ENCODE results near the gene MBOAT1.
A peak's percentile ranks its signal among the peaks of the same experiment; 100 is the strongest.
"Not testable (repeated sequence)": the region's sequence is repeated elsewhere in the genome, so short reads cannot be mapped to it uniquely, and the experiment has no call there.

MBOAT1 gene, protein sequence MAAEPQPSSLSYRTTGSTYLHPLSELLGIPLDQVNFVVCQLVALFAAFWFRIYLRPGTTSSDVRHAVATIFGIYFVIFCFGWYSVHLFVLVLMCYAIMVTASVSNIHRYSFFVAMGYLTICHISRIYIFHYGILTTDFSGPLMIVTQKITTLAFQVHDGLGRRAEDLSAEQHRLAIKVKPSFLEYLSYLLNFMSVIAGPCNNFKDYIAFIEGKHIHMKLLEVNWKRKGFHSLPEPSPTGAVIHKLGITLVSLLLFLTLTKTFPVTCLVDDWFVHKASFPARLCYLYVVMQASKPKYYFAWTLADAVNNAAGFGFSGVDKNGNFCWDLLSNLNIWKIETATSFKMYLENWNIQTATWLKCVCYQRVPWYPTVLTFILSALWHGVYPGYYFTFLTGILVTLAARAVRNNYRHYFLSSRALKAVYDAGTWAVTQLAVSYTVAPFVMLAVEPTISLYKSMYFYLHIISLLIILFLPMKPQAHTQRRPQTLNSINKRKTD

DNA sequence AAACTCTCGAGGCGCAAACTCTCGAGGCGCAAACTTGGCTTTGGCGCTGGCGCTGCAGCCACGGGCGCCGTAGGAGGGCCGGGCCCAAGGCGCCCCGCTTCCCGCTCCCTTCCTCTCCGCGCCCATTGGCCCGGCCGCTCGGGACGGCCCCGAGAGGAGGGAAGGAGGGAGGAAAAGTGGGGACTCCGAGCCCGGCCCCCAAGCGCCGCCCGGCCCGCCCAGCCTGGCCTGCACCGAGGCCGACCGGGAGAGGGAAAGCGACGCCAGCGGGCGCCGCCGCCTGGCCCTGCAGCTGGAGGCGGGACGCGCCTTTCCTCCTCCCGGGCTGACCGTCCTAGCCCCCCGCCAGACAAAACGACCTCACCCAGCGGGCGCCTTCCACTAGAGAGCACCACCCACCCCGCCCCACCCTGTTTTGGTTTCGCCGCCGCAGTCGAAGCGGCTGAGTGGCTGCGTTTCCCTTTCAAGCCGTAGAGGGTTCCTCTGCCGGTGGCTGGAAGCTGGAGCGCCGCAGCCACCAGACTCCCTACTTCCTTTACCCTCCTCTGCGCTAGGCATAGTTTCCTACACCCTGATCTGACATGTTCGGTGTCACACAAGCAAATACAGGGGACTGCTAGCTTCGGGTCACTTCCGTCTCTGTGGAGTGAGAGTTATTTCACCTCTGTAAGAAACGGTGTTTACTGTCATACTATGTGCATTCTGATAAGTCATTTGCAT is at the start of gene MBOAT1:
Gene MBOAT1 (minus strand): TSS at position 78 of the 720 bp plus-strand sequence. CDS start 235 bp downstream, outside the sequence.
- Histone ChIP-seq H3K4me3 (ENCODE audit: low read length) (peak within 1 kb of the TSS; percentile 64), H3K36me3 (ENCODE audit: control insufficient read depth, low read depth, low read length) (no peaks in the 10 kb centered on the region), H3K9ac (ENCODE audit: low read length) (peak within 1 kb of the TSS; percentile 62), H3K27me3 (ENCODE audit: control insufficient read depth, insufficient read depth, low read length) (peaks cover 18% of the 10 kb centered on the region), H3K27ac (ENCODE audit: low read length) (no peak within 1 kb of the TSS), H3K4me1 (ENCODE audit: control insufficient read depth, low read depth, low read length) (peaks cover 14% of the 10 kb centered on the region), H3K9me3 (ENCODE audit: control insufficient read depth, low read depth, low read length) (no peaks in the 10 kb centered on the region)

DNA sequence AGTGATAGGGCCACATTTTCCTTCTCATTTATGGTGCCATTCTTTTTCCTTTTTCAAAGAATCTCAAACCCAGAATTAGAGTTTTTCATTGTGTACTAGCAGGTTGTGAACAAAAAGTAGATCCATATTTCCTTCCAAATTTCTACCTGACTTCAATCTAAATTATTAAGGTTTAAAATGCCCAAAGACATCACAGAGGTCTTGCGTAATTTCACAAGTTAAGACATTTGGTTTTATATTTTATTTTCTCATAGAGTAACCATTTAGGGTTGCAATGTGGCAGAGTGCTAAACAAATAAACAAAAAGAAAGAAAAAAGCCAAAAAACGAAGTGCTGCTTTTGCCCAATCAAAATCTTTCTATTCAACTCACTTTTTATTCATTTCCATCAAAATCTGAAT is 49.4 kb upstream of the MBOAT1 start:
- H3K9ac ChIP-seq (ENCODE audit: low read length) = no peak overlapping the region
- no peak overlapping the region for H3K4me3 ChIP-seq (ENCODE audit: low read length)
- H3K27me3 ChIP-seq (ENCODE audit: control insufficient read depth, insufficient read depth, low read length) = no peaks in the 10 kb centered on the region
- H3K9me3 ChIP-seq (ENCODE audit: control insufficient read depth, low read depth, low read length) = no peaks in the 10 kb centered on the region
- H3K27ac ChIP-seq (ENCODE audit: low read length) = no peak overlapping the region
- H3K36me3 ChIP-seq (ENCODE audit: control insufficient read depth, low read depth, low read length) = no peaks in the 10 kb centered on the region
- H3K4me1 ChIP-seq (ENCODE audit: control insufficient read depth, low read depth, low read length) = no peaks in the 10 kb centered on the region

GRCh38 chr6:20260360-20260759 is 48.1 kb upstream of the MBOAT1 start:
- Histone ChIP-seq H3K4me3 (ENCODE audit: low read length) (no peak overlapping the region), H3K27ac (ENCODE audit: low read length) (no peak overlapping the region), H3K4me1 (ENCODE audit: control insufficient read depth, low read depth, low read length) (no peaks in the 10 kb centered on the region), H3K27me3 (ENCODE audit: control insufficient read depth, insufficient read depth, low read length) (no peaks in the 10 kb centered on the region), H3K36me3 (ENCODE audit: control insufficient read depth, low read depth, low read length) (no peaks in the 10 kb centered on the region), H3K9me3 (ENCODE audit: control insufficient read depth, low read depth, low read length) (no peaks in the 10 kb centered on the region), H3K9ac (ENCODE audit: low read length) (no peak overlapping the region)

DNA sequence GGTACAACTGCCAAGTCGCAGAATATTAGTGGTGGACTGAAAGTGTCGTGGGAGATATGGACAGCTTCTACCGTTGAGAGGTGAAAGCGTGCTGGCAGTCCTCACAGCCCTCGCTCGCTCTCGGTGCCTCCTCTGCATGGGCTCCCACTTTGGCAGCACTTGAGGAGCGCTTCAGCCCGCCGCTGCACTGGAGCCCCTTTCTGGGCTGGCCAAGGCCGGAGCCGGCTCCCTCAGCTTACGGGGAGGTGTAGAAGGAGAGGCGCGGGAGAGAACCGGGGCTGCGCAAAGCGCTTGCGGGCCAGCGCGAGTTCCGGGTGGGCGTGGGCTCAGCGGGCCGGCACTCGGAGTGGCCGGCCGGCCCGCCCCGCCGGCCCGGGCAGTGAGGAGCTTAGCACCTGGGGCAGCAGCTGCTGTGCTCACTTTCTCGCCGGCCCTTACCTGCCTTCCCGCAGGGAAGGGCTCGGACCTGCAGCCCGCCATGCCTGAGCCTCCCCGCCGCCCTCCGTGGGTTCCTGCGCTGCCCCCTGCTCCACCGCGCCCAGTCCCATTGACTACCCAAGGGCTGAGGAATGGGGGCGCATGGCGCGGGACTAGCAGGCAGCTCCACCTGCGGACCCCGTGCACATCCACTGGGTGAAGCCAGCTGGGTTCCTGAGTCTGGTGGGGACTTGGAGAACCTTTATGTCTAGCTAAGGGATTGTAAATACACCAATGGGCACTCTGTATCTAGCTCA is 47.2 kb upstream of the MBOAT1 start:
- Histone ChIP-seq H3K36me3 (ENCODE audit: control insufficient read depth, low read depth, low read length) (no peaks in the 10 kb centered on the region), H3K9me3 (ENCODE audit: control insufficient read depth, low read depth, low read length) (no peaks in the 10 kb centered on the region), H3K9ac (ENCODE audit: low read length) (no peak overlapping the region), H3K27me3 (ENCODE audit: control insufficient read depth, insufficient read depth, low read length) (no peaks in the 10 kb centered on the region), H3K4me1 (ENCODE audit: control insufficient read depth, low read depth, low read length) (no peaks in the 10 kb centered on the region), H3K4me3 (ENCODE audit: low read length) (no peak overlapping the region), H3K27ac (ENCODE audit: low read length) (no peak overlapping the region)

GRCh38 chr6:20255428-20255827 is 43.2 kb upstream of the MBOAT1 start:
- Histone ChIP-seq H3K27me3 (ENCODE audit: control insufficient read depth, insufficient read depth, low read length) (no peaks in the 10 kb centered on the region), H3K36me3 (ENCODE audit: control insufficient read depth, low read depth, low read length) (no peaks in the 10 kb centered on the region), H3K9me3 (ENCODE audit: control insufficient read depth, low read depth, low read length) (no peaks in the 10 kb centered on the region), H3K4me3 (ENCODE audit: low read length) (no peak overlapping the region), H3K27ac (ENCODE audit: low read length) (no peak overlapping the region), H3K9ac (ENCODE audit: low read length) (no peak overlapping the region), H3K4me1 (ENCODE audit: control insufficient read depth, low read depth, low read length) (no peaks in the 10 kb centered on the region)

GRCh38 chr6:20254295-20254694 is 42.0 kb upstream of the MBOAT1 start:
- Histone ChIP-seq H3K27me3 (ENCODE audit: control insufficient read depth, insufficient read depth, low read length) (no peaks in the 10 kb centered on the region), H3K27ac (ENCODE audit: low read length) (no peak overlapping the region), H3K4me1 (ENCODE audit: control insufficient read depth, low read depth, low read length) (no peaks in the 10 kb centered on the region), H3K36me3 (ENCODE audit: control insufficient read depth, low read depth, low read length) (no peaks in the 10 kb centered on the region), H3K9me3 (ENCODE audit: control insufficient read depth, low read depth, low read length) (no peaks in the 10 kb centered on the region), H3K9ac (ENCODE audit: low read length) (no peak overlapping the region), H3K4me3 (ENCODE audit: low read length) (no peak overlapping the region)

DNA sequence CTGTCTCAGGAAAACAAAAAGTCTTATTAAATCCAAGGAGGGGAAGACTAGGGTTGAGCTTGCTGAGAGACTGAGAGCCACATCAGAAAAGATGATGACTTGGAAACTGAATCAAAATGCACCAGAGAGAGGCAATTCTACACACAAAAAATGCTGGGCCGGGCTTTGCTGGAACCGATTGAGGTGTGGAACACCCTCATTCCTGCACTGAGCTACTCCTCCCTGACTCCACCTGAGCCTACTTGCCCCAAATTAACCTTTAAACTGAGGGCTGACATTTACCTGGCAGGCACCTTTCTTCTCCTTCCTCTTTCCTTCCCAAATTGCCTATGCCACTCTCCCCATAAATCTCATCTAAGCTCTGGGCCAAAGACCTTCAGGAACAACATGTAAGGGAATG is 40.8 kb upstream of the MBOAT1 start:
- no peak overlapping the region for H3K27ac ChIP-seq (ENCODE audit: low read length)
- H3K4me1 ChIP-seq (ENCODE audit: control insufficient read depth, low read depth, low read length) = no peaks in the 10 kb centered on the region
- H3K27me3 ChIP-seq (ENCODE audit: control insufficient read depth, insufficient read depth, low read length) = no peaks in the 10 kb centered on the region
- no peaks in the 10 kb centered on the region for H3K9me3 ChIP-seq (ENCODE audit: control insufficient read depth, low read depth, low read length)
- no peak overlapping the region for H3K9ac ChIP-seq (ENCODE audit: low read length)
- no peaks in the 10 kb centered on the region for H3K36me3 ChIP-seq (ENCODE audit: control insufficient read depth, low read depth, low read length)
- H3K4me3 ChIP-seq (ENCODE audit: low read length) = no peak overlapping the region

- no peaks in the 10 kb centered on the region for H3K27me3 ChIP-seq (ENCODE audit: control insufficient read depth, insufficient read depth, low read length)
- no peaks in the 10 kb centered on the region for H3K4me1 ChIP-seq (ENCODE audit: control insufficient read depth, low read depth, low read length)
- no peak overlapping the region for H3K4me3 ChIP-seq (ENCODE audit: low read length)
- H3K9ac ChIP-seq (ENCODE audit: low read length) = no peak overlapping the region
- H3K36me3 ChIP-seq (ENCODE audit: control insufficient read depth, low read depth, low read length) = no peaks in the 10 kb centered on the region
- H3K9me3 ChIP-seq (ENCODE audit: control insufficient read depth, low read depth, low read length) = no peaks in the 10 kb centered on the region
- no peak overlapping the region for H3K27ac ChIP-seq (ENCODE audit: low read length)
Measured at GRCh38 chr6:20252311-20252710, 40.0 kb upstream of the MBOAT1 start.

DNA sequence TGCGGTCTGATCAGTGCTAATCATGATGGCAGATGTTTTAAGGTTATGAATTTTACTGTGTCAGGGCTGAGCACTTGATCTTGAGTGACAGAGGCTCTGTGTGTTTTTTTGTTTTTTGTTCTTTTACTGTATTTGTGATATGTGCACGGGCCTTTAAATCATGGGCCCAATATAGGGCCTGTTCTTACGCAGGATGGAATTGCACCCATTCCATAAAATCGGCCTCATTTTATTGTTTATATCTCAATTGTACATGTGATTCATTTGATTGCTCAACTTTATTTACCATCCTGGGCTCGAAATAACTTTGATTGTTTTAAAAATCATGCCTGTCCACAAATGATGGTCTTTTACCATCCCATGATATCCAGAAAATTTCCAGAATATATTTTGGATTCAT is 39.3 kb upstream of the MBOAT1 start:
- Histone ChIP-seq H3K36me3 (ENCODE audit: control insufficient read depth, low read depth, low read length) (no peaks in the 10 kb centered on the region), H3K9ac (ENCODE audit: low read length) (no peak overlapping the region), H3K27me3 (ENCODE audit: control insufficient read depth, insufficient read depth, low read length) (no peaks in the 10 kb centered on the region), H3K27ac (ENCODE audit: low read length) (no peak overlapping the region), H3K4me1 (ENCODE audit: control insufficient read depth, low read depth, low read length) (no peaks in the 10 kb centered on the region), H3K4me3 (ENCODE audit: low read length) (no peak overlapping the region), H3K9me3 (ENCODE audit: control insufficient read depth, low read depth, low read length) (no peaks in the 10 kb centered on the region)

DNA sequence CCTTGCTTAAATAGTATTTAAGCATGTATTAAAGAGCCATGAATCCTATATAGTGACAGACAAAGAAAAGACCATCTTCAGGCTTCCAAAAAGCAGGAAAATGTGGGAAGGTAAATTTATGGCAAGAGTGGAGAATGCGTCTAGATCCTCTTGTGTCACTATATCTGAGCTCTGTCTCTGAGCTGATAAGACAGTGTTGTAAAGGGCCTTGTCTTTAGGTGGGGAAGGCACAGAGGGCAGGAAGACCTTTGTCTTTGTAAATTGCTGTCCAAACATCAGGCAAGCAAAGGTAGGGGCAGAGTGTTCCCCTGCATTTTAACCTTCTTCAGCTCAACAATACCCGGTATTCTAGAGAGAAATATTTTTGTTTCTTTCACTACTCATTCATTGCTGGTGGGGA is 33.9 kb upstream of the MBOAT1 start:
- no peaks in the 10 kb centered on the region for H3K27me3 ChIP-seq (ENCODE audit: control insufficient read depth, insufficient read depth, low read length)
- H3K27ac ChIP-seq (ENCODE audit: low read length) = no peak overlapping the region
- no peak overlapping the region for H3K9ac ChIP-seq (ENCODE audit: low read length)
- no peak overlapping the region for H3K4me3 ChIP-seq (ENCODE audit: low read length)
- no peaks in the 10 kb centered on the region for H3K9me3 ChIP-seq (ENCODE audit: control insufficient read depth, low read depth, low read length)
- no peaks in the 10 kb centered on the region for H3K36me3 ChIP-seq (ENCODE audit: control insufficient read depth, low read depth, low read length)
- peaks cover 8% of the 10 kb centered on the region for H3K4me1 ChIP-seq (ENCODE audit: control insufficient read depth, low read depth, low read length)

- H3K27me3 ChIP-seq (ENCODE audit: control insufficient read depth, insufficient read depth, low read length); H3K4me3 ChIP-seq (ENCODE audit: low read length); H3K27ac ChIP-seq (ENCODE audit: low read length); H3K9me3 ChIP-seq (ENCODE audit: control insufficient read depth, low read depth, low read length); H3K36me3 ChIP-seq (ENCODE audit: control insufficient read depth, low read depth, low read length); H3K4me1 ChIP-seq (ENCODE audit: control insufficient read depth, low read depth, low read length); H3K9ac ChIP-seq (ENCODE audit: low read length): not testable (repeated sequence)
Measured at GRCh38 chr6:20244807-20245681, 32.8 kb upstream of the MBOAT1 start.

Measured in iPS-18a (cell line).